22Rv1 (cell line): ENCODE results near the gene COL8A1.

Source experiments
- H3K27ac ChIP-seq: fragments of 450-650 bp; 2 replicates; pipeline ENCODE4 v1.5.1; 2017
- ZFX ChIP-seq: fragments of 450-650 bp; IDR thresholded peaks from 2 replicates; pipeline ENCODE4 v1.6.1; 2017; ENCODE audit warnings: antibody characterized with exemption, borderline replicate concordance
- TF ChIP-seq, protein P1 (sequence below): fragments of 450-650 bp; IDR thresholded peaks from 2 replicates; pipeline ENCODE4 v1.5.1; 2017; ENCODE audit warnings: mild to moderate bottlenecking

The COL8A1 gene

DNA sequence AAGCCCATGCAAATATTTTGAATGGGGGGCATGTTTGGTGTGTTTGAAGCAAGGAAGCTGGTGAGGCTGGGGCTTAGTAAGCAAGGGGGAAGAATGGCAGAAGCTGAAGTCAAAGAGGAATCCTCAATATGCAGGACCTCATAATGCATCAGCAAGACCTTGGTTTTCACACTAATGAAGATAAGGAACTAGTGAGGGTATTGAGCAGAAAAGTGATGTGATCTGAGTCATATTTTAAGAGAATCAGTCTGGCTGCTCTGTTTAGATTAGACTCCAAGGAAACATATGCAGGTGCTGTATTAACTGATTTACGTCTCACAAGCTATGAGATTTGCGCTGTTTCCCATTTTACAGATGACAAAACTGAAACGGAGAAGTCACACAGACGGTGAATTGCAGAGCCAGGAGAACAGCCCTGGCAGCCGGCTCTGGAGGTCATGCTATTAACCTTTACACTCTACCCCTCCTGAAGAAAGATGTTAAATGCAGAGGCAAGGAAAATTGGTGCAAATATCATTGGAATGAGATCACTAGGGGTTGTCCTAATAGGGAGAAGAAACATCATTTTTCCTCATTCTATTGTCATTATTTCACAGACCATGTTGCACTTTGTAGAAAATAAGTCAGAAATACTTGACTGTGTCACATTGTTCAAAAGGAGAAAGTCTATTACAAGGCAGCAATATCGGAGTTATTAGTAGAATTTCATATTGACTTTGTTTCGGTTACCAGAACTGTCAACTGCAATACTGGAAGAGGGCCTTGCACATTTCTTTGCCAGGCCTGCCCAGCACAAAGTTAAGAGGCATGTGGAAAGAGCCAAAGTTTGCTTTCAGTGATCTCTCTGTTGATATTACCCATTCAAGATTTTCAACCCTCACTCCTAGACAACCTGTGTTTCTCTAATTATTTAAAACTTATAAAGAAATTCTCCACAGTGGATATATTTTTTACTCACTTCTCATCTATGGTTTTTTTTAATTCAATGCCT is 64.9 kb downstream of the COL8A1 start:
- TF ChIP-seq ZFX, result no peak
- no peak overlapping the region for H3K27ac ChIP-seq

DNA sequence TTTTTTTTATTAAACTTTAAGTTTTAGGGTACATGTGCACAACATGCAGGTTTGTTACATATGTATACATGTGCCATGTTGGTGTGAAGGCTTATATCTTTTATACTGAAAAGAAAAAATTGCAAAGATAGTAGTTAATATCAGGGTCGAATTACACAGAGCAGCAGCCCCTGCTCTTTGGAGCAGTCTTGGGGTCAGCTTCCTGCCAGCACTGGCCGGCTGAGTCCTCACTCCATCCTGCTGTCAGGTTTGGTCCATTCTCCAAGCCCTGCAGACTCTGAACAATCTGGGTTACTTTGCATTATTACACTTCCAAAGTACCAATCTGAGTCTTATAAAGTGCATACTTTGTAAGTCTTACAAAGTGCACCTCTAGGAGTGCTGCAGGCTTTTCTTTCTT is 66.0 kb downstream of the COL8A1 start:
- TF ChIP-seq, protein P1, sequence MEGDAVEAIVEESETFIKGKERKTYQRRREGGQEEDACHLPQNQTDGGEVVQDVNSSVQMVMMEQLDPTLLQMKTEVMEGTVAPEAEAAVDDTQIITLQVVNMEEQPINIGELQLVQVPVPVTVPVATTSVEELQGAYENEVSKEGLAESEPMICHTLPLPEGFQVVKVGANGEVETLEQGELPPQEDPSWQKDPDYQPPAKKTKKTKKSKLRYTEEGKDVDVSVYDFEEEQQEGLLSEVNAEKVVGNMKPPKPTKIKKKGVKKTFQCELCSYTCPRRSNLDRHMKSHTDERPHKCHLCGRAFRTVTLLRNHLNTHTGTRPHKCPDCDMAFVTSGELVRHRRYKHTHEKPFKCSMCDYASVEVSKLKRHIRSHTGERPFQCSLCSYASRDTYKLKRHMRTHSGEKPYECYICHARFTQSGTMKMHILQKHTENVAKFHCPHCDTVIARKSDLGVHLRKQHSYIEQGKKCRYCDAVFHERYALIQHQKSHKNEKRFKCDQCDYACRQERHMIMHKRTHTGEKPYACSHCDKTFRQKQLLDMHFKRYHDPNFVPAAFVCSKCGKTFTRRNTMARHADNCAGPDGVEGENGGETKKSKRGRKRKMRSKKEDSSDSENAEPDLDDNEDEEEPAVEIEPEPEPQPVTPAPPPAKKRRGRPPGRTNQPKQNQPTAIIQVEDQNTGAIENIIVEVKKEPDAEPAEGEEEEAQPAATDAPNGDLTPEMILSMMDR, result no peak
- TF ChIP-seq ZFX, result no peak
- H3K27ac ChIP-seq, result no peak overlapping the region

DNA sequence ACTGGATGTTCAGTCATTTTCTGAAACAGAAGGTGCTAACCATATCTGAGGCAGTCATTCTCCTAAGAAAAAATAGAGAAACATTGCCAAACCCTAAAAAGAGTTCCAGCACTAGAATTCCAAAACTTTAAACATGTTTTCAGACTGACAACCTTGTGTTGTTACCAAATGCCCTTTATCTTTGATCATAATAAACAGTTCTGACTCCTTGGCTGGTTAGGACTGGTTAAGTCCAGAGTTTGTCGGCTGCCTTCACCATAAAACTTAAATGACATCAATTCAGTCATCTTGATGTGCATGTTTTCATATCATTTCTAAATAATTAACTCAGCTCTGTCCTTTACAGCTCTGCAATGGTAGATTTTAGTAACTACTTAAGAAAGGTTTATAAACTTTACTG is 68.0 kb downstream of the COL8A1 start:
- no peak overlapping the region for H3K27ac ChIP-seq
- no peak for TF ChIP-seq ZFX
- TF ChIP-seq, protein P1, result no peak

DNA sequence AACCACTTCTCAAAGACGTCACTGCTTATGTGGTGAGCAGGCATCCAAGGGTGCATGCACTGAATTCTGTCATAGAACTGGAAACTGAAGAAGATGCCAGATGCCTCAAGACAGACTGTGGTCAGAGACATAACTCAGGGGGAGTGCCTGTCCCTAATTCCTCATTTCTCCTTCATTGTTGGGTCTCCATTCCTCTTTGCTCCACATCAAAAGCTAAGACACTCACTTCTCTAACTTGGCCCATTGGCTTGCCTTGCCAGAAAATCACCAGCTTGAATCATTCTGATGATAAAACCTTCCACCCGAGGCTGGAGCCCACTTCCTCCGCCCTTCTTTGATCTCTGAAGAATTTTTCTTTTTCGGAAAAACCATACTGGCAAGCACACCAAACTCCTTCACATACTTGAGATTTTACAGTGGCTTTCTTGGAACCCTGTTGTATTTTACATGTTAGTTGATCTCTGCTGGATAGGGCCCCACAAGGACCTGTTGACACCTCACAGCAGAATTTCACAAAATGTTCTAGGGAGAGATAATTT is 69.9 kb downstream of the COL8A1 start:
- no peak overlapping the region for H3K27ac ChIP-seq
- no peak for TF ChIP-seq ZFX
- TF ChIP-seq, protein P1, result no peak

DNA sequence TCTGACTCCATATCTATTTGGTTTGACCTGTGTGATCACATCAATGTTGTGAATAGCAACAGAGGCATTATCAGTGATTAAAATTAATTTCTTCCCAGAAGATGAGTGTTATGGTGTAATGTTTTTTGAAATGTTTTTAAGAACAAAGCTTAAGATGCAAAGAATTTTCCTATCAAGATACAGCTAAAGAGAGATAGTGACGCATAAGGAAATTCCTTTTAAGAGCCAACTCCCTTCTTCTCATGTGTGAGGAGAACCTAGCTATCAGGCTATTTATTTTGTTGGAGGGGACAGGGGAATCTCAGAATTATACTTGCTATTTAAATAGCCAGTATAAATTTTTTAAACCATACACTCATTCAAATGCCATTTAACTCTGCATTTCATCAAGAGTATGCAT is 71.3 kb downstream of the COL8A1 start:
- TF ChIP-seq, protein P1, result no peak
- TF ChIP-seq ZFX, result no peak
- H3K27ac ChIP-seq, result no peak overlapping the region

DNA sequence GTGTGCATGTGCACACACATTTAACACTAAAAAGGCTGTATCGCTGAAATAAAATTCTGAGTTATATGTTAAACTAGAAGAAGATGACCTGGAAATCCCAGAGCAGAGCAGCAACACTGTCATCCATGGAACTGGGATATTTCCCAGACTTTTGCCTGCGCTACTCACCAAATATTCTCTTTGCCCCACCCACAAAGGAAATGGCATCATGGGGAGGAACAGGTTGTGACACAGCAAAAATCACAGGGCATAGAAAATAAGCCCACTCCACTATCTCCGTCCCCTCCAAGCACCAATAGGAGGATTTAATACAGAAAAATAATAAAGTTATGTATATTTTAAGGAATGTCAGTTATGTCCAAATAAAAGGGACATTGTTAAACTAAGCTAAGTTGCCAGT is 71.7 kb downstream of the COL8A1 start:
- TF ChIP-seq, protein P1, result no peak
- no peak for TF ChIP-seq ZFX
- H3K27ac ChIP-seq, result no peak overlapping the region

DNA sequence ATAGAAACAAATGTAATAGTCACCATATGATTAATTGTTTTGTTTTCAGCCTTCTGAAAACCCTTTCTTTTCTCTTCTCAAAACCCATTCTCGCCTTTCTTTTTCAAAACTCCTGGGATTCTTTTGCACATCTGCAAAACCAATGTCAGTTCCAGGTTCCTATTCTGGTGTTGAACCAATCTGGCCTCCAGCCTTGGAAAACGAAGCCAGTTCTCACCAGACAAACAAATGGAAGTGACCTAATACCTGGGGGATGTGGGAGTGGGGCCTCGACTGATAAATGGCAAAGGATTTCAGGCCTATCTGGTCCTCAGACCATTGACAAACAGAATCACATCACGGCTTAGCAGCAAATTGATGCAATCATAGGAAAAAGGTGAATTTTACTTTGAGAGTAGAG is 73.0 kb downstream of the COL8A1 start:
- no peak overlapping the region for H3K27ac ChIP-seq
- no peak for TF ChIP-seq ZFX
- TF ChIP-seq, protein P1, result no peak
